NCI-H128 (cell line): ENCODE data around the gene DPP7.
"Not testable (repeated sequence)": the region's sequence is repeated elsewhere in the genome, so short reads cannot be mapped to it uniquely, and the experiment has no call there.

Experiments used
- DNase-seq: peaks from one replicate; lab custom pipeline; 2025; ENCODE audit not compliant: unreplicated experiment; lab: John Stamatoyannopoulos, UW

Gene DPP7

DNA sequence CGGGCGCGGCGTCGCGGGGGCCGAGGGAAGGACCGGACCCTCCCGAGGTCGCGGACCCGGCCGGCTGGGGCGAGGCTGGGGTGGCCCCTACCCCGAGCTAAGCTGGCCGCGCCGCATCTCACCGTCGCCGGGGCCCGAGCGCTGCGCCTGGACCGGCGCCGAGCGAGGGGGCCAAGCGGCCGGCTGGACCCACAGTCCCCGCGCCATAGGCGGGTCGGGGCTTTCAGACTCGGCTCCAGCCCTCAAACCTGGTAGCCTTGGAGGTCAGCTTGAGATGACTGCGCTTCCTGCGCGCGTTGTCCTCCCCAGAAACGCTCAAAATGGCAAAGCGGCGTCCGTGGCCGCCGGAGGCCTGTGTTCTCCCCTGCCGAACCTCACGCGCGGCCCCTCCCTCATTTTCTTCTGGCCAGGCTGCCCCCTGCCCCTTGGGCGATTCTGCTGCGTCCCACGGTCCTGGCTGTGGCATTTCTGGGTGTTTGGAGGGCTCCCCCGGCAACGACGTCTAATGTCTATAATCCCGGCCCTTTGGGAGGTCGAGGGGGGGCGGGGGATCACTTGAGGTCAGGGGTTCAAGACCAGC lies 15.7 kb upstream of the DPP7 start:
- DNase-seq = no peak

DNA sequence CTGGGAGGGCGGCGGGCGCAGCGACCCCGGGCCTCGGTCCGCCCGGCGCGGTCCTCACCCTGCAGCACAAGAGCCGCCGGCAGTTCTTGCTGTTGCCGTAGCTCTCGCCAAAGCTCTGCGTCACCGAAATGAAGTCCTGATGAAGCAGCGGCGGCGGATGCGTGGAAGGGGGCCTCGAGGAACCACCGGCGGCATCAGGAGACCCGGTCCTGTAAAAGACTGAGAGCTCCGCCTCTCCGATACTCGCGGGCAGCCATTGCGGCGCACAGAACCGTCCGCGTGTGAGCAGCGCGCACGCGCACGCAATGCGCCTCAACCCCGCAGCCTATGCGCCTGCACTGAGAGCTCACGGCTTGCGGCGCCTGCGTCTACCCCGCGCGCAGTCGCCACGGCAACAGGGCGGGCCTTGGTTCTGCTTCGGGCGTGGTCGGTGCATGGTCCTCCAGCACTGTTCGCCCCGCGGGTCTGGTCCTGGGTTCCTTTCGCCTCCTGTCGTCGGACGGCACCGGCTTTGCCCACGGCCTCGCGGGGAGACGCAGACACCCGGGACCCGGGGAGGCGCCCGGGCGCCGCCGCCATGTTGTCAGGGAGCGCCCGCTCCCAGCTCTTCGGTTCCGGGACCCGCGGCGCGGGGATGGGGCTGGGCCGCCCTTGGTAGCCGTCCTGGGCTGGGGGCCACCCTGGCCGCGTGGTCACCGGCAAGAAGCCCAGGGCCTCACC lies 15.1 kb upstream of the DPP7 start:
- peak; percentile 87 for DNase-seq

DNA sequence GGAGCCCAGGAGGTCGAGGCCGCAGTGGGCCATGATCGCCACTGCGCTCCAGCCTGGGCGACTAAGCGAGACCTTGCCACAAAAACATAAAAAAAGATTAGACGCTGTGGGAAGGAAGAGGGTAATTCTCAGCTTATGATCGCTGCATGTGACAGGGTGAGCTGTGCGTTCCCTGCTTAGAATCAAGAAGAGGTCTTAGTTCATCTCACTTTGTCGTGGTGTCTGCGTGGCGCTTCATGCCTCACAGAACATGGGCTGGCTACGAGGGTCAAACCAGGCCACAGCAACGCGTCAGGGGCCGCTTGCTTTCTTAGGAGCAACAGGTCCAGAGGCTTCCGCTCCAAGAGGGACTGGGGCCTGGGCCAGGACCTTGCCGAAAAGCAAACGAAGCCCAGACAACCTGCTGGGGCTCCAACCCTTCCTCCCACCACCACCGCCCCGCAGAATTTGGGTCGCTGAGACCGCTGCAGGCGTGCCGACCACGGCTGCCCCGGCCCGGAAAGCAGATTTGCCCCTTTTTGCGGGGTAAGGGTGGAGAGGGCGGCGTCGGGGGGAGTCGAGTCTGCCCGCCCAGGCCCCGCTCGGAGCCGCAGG lies 14.4 kb upstream of the DPP7 start:
- DNase-seq = no peak

DNA sequence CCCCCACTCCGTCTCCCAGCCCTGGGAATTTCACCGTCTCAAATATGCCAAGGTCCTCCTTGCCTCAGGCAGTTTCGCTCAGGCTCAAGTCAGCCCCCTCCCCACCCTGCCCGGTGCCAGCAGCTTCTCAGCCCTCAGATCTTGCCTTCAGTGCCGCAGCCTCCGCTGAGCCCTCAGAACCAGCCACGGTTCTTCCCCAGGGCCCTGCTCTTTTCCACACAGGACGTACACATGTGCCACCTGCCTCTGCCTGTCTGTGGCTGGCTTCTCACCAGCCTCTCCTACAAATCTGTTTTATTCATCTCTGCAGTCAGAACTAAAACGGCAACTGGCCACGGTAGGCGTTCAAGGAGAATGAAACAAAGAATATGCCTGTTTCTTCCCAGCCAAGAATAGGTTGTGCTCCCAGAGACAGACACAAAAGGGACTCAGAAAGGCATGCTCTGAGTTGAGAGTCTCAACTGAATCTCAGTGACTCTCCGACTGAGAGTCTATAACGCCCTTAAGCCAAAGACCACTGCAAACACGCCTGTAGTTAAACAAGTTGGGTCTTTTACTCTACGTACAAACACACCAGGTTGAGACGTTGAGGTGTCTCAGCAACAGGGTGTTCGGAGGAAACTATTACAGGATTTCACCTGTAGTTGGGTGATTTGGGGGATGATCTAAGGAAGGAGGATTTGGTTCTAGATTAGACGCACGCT lies 13.8 kb upstream of the DPP7 start:
- no peak for DNase-seq

DNA sequence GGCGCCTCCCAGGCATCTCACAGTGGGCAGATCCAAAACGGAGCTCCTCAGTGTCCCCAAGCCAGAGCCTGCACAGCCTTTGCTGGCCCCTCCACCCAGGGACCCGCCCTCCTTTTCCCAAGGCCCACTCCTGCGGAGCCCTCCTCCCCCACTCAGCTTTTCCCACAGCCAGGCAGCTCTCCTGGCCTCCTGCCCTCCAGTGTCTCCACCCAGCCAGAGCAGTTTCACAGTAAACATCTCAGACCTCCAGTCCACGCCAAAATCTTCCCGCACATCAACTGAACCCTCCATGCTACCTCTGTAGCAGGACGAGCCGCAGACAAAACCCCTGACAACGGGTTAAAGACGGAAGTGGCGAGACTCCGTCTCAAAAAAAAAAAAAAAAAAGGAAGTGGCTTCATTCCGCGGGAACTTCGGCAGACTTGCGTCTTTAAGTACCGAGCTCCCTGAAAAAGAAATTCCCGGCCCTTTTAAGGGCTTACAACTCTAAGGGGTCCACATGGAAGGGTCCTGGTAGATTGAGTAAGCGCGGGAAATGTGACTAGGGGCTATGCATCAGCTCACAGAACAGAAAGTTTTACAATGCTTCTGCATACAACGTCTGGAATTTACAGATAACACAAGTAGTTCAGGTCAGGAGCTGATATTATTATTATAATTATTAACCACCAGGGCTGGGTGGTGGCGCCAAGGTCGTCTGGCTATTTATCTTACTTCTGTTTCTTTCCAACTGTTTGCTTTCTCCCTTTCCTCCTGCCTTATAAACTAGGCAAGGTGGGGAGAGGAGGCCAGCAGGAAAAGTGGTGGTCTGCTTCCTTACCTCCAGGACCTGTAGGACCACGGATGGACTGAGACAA lies 13.0 kb upstream of the DPP7 start:
- DNase-seq = no peak

DNA sequence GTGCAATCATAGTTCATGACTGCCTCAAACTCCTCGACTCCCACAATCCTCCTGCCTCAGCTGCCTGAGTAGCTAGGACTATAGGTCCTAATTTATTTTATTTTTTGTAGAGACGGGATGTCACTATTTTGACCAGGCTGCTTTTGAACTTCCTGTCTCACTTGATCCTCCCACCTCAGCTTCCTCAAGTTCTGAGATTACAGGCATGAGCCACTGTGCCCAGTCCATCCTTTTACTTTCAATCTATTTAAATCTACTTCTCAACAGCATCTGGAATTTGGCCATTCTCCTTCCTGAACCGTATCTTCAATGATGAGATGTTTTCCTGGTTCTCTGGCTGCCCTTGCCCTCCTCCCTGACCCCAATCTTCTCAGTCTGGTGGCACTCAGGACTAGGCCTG lies 12.3 kb upstream of the DPP7 start:
- DNase-seq = no peak

DNA sequence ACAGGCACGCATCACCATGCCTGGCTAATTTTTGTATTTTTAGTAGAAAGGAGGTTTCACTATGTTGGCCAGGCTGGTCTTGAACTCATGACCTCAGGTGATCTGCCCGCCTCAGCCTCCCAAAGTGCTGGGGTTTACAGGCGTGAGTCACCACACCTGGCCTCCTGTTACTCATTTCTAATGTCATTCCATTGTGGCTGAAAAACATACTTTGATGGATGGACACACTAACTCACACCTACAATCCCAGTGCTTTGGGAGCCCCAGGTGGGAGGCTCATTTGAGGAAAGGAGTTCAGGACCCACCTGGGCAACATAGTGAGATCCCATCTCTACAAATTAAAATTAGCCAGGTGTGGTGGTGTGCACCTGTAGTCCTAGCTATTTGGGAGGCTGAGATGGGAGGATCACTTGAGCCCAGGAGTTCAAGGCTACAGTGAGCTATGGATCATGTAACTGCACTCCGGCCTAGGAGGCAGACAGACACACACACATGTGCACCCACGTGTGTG lies 9.5 kb upstream of the DPP7 start:
- not testable (repeated sequence) for DNase-seq

DNA sequence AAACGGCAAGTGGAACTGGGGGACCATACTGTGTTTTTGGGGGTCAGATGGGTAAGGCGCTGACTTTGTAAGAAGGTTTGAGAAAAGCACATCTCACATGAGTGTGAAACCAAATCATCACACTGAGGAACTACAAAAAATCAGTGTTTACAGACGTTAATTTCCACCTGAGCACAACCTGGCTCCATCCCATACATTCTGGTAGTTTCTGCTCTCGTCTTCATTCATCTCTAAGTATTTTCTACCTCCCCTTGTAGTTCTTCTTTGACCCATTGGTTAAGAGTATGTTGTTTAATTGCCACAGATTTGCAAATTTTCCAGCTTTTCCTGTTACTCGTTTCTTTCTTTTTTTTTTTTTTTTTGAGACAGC lies 8.9 kb upstream of the DPP7 start:
- DNase-seq = no peak

DNA sequence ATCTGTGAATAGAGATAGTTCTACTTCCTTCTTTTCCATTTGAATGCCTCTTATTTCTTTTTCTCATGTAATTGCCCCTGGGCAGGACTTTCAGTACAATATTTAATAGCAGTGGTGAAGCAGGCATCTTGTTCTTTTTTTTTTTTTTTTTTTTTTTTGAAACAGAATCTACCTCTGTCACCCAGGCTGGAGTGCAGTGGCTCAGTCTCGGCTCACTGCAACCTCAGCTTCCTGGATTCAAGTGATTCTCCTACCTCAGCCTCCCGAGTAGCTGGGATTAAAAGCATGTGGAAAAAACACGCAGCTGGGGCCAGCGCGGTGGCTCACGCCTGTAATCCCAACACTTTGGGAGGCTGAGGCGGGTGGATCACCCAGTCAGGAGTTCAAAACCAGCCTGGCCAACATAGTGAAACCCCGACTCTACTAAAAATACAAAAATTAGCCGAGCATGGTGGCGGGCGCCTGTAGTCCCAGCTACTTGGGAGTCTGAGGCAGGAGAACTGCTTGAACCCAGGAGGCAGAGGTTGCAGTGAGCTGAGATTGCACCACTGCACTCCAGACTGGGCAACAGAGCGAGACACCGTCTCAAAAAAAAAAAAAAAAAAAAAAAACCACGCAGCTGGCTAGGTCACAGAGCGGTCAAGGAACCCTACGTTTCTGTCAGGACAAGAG lies 8.4 kb upstream of the DPP7 start:
- not testable (repeated sequence) for DNase-seq

DNA sequence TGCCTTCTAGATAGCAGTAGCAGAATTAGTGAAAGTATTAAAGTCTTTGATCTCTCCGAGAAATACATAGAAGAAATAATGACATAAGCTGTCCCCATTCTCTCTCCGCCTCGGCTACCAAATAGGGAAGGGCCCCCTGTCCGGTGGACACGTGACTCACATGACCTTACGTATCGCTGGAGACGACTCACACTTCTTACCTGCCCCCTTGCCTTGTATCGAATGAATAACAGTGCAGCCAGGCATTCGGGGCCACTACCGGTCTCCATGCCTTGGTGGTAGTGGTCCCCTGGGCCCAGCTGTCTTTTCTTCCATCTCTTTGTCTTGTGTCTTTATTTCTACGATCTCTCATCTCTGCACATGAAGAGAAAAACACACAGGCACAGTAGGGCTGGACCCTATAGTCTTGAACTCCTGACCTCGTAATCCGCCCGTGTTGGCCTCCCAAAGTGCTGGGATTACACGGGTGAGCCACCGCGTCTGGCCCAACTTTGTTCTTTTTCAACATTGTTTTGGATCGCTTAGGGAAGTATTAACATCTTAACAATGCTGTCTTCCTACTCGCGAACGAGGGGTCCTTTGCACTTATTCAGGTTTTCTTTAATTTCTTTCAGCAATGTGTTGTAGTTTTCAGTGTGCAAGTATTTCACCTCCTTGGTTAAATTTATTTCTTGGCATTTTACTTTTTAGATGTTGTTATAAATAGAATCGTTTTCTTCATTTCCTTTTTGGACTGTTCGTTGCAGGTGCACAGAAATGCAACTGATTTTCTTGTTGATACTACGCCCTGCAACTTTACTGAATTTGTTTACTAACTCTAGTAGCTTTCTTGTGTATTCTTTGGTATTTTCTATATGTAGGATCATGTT lies 7.6 kb upstream of the DPP7 start:
- DNase-seq = not testable (repeated sequence)

DNA sequence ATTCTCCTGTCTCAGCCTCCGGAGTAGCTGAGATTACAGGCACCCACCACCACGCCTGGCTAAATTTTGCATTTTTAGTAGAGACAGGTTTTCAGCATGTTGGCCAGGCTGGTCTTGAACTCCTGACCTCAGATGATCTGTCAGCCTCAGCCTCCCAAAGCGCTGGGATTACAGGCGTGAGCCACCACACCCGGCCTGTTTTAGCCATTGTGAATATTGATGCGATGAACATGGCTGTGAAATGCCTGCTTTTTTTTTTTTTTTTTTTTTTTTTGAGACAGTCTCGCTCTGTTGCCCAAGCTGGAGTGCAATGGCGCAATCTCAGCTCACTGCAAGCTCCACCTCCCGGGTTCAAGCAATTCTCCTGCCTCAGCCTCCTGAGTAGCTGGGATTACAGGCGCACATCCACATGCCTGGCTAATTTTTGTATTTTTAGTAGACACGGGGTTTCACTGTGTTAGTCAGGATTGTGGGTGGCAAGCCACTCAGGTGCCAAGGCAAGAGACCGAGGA lies 3.6 kb upstream of the DPP7 start:
- DNase-seq = not testable (repeated sequence)

DNA sequence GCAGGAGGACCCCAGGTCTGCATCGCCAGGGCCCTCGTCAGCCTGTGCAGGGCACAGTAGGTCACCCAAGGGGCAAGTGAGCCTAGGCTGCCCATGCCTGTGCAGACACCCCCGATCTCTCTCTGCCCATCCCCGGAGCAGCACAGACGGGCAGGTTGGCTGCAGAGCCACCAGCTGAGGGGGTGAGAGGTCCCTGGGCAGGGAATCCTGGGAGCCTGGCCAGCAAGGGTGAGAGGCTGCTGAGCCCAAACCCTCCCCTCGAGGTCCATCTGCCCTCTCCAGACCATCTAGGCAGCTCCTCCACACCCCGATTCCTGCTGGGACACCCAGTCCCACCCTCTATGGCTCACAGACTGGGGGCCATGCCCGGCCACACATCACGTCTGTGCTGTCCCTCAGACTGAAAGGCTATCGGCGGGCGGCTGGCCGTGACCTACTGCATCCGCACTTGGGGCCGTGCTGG lies 2.8 kb upstream of the DPP7 start:
- no peak for DNase-seq

DNA sequence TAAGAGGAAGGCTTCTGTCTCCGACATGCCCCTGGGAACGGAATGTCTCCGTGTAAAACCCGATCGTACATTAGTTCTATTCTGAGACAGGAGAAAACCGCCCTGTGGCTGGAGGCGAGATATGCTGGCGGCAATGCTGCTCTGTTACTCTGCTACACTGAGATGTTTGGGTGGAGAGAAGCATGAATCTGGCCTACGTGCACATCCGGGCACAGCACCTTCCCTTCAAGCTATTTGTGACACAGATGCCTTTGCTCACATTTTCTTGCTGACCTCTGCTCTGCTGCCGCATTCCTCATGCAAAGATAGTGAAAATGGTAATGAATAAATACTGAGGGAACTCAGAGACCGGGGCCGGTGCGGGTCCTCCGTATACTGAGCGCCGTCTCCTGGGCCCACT lies 2.2 kb upstream of the DPP7 start:
- DNase-seq = no peak

DNA sequence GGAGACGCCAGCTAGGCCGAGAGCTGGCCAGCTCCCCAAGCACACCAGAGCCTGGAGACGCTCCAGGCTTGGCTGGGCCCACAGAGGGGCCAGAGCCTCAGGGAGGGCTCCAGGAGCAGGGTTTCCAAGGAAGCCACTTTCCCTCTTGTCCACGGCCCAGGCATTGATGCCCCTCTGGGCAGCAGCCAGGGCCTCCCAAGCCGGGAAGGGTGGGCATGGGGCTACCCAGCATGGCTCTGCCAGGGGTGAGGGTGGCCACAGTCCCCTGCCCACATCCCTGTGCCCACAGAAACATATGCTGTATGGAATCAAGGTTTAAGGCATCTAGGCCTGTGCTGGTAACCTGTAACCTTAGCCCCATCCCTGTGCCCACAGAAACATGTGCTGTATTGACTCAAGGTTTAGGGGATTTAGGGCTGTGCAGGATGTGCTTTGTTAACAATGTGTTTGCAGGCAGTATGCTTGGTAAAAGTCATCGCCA lies 1.5 kb upstream of the DPP7 start:
- no peak for DNase-seq

DNA sequence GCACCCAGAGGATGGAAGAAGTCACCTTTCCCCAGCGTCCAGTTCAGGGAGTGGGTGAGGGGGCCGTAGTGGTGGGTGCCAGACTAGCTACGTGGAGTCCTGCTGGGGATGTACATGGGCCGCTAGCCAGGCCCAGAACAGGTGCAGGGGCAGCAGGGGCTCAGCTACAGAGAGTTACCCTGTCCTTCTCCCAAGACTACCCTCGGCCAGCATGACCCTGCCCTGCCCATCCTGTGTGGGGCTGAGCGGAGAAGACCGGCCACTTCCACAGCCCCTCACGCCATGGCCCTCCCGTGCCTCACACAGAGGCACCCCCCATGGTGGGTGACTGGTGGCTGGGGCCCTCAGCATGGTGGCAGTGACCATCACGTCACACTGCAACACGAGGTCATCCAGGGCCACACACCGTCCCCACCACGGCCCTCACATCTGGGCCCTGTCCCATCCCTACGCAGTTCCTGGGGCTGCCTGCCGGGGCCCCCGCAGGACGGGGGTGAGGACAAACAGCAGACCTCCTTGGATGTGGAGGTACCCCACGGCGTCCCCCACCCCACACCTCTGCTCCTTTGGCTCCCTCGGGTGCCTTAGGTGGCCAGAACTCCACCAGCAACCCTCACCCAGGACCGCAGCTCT lies 977 bp upstream of the DPP7 start:
- no peak for DNase-seq

DNA sequence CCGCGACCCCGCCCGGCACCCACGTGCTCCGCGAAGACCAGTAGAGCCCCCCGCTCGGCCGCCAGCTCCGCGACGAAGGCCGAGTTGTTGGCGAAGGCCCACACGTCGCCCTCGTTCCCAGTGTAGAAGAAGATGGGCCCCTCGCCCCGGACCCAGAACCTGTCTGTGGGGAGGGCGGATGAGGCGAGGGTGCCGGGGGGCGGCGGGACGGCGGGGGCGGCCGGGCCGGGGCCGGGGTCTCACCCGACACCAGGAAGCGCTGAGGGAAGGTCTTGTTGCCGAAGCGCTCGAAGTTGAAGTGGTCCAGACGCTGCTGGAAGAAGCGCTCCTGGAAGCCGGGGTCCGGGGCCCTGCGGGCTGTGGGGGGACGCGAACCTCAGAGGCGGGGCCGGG lies 317 bp downstream of the DPP7 start:
- no peak for DNase-seq

DNA sequence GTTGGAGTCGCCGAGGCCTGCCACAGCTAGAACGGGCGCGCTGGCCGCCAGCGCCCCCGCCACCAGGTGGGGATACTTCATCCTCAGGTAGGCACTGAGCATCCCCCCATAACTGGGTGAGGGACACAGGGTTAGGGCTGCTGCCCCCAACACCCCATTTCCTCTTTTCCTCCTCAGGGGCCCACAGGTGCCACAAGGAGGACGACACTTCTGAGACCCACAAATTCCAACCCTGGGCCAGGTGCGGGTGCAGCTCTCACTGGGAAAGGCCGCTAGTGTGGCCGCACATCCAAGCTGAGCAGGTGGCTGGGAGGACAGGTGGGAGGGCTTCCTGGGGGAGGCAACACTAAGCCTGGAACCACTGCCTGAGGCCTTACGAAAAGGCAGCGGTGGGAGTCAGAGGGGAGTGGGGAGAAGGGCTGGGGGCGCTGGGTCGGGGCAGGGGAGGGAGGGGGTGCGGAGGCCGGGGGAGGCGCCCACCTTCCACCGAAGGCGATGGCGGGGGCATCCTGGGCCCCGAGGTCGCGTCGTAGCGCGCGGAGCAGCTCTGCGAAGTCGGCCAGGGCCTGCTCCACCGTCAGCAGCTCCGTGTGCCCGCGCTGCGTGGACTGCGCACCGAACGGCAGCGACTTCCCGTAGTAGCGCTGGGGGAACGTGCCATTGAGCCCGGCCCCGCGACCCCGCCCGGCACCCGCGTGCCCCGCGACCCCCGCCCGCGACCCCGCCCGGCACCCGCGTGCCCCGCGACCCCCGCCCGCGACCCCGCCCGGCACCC lies 961 bp downstream of the DPP7 start:
- DNase-seq = no peak
